Spinal cord (tissue), 10 donors: ENCODE data around the gene OR13C2. TPM values are rescaled to one million over a fixed set of nuclear protein-coding genes. Genes with fewer than 3 reads are reported as not detected.
"Not testable (repeated sequence)": the region's sequence is repeated elsewhere in the genome, so short reads cannot be mapped to it uniquely, and the experiment has no call there.

Experiments
- DNase-seq, 6 donors: peaks; one replicate each; pipeline versions ENCODE4 v3.0.0 to v3.0.0-alpha.2; 2013 to 2015; ENCODE audit warnings: low spot score in 6 of 6, low read depth in 4 of 6
- H3K27ac ChIP-seq: one replicate; pipeline ENCODE4 v1.5.1; 2013; ENCODE audit warnings: low read depth, low read length, control low read depth
- H3K27me3 ChIP-seq: one replicate; pipeline ENCODE4 v1.6.1; 2013; ENCODE audit warnings: low read length; ENCODE audit not compliant: control insufficient read depth, insufficient read depth
- H3K36me3 ChIP-seq: one replicate; pipeline ENCODE4 v1.6.1; 2013; ENCODE audit warnings: low read length; ENCODE audit not compliant: control insufficient read depth, insufficient read depth
- H3K4me1 ChIP-seq: one replicate; pipeline ENCODE4 v1.6.1; 2013; ENCODE audit warnings: low read length; ENCODE audit not compliant: control insufficient read depth, insufficient read depth
- H3K4me3 ChIP-seq: one replicate; pipeline ENCODE4 v1.5.1; 2013; ENCODE audit warnings: low read depth, low read length, control low read depth
- H3K9me3 ChIP-seq: one replicate; pipeline ENCODE4 v1.6.1; 2013; ENCODE audit warnings: low read length; ENCODE audit not compliant: control insufficient read depth, insufficient read depth
- WGBS: methylation state at CpG from one replicate; pipeline ENCODE4 v1.1.5; 2013; ENCODE audit warnings: missing lambda C conversion rate; ENCODE audit not compliant: insufficient coverage; 5-methylcytosine and 5-hydroxymethylcytosine counted together
- long read RNA-seq, 4 donors: transcript quantifications; one replicate each; lab custom pipeline, GENCODE V29; 2026
- polyA plus RNA-seq, 2 donors: library from polyadenylated mRNA; unstranded; fragments of 120-200 nt; gene quantifications; one replicate each; pipeline ENCODE4 v1.2.1, GENCODE V29; 2013; ENCODE audit not compliant: insufficient read length in 2 of 2
- total RNA-seq, 2 donors: library from RNA; depleted of rRNA in 1 of 2; stranded (reverse); fragments of 120-200 nt in 1 of 2; fragments of >200 nt in 1 of 2; gene quantifications; one replicate each; pipeline versions ENCODE4 v1.2.3 to v1.2.4, GENCODE V29; 2013 to 2014
- donor health status: healthy.

The OR13C2 gene, protein sequence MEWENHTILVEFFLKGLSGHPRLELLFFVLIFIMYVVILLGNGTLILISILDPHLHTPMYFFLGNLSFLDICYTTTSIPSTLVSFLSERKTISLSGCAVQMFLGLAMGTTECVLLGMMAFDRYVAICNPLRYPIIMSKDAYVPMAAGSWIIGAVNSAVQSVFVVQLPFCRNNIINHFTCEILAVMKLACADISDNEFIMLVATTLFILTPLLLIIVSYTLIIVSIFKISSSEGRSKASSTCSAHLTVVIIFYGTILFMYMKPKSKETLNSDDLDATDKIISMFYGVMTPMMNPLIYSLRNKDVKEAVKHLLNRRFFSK
- total RNA-seq (under 1 TPM; 0.28 to 0.30 TPM), polyA plus RNA-seq (not detected)
- long read RNA-seq, donor 1, result 0 reads
- long read RNA-seq, donor 2, result 0 reads
- long read RNA-seq, donor 3, result 0 reads
- long read RNA-seq, donor 4, result 0 reads

DNA sequence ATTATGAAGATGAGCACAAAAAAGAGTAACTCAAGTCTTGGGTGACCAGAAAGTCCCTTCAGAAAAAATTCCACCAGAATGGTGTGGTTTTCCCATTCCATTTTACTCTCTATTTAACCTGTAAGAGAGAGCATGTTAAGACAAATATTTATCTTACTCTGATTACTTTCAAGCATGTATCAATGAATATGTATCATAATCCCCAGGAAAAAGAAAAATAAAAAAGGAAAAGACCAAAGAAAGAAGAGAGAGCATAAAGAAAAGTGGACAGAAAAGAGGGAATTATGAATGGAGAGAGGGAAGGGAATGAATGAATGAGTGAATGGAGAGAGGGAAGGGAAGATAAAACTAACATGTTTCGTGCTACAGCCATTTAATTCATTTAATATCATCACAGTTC, at the start of gene OR13C2:
OR13C2 (minus strand) TSS at position 101 of the 400 bp plus-strand sequence; CDS start at position 101, 0 bp downstream.
- not testable (repeated sequence) for H3K27me3 ChIP-seq, H3K4me1 ChIP-seq, DNase-seq, H3K36me3 ChIP-seq, H3K4me3 ChIP-seq, H3K9me3 ChIP-seq, H3K27ac ChIP-seq
- WGBS, result no CpG with 5 or more reads among the region's 1 CpG

DNA sequence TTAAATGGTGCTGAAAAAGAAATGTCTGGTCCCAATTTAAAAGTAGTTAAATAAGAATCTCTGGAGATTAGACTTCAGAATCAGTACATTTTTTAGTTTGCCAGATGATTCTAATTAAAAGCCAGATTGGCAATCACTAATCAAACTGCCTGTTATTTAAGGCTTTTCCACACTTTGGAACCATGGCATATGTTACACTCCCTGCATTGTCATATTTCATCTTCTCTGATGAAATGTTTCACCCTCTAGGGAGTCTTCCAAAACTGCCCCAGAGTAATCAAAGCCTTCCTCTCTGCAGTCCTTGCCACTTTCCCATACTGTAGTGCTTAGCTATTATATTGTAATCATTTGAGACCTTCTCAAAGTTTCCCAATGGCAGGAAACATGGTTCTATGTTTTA, 30.0 kb upstream of the OR13C2 start:
- no peaks in the 10 kb centered on the region for H3K36me3 ChIP-seq
- H3K27me3 ChIP-seq, result no peaks in the 10 kb centered on the region
- H3K27ac ChIP-seq, result no peak overlapping the region
- no peak overlapping the region for H3K4me3 ChIP-seq
- DNase-seq, result peak in 1 of 6 donors; percentile 8
- no peaks in the 10 kb centered on the region for H3K4me1 ChIP-seq
- peaks cover 3% of the 10 kb centered on the region for H3K9me3 ChIP-seq

DNA sequence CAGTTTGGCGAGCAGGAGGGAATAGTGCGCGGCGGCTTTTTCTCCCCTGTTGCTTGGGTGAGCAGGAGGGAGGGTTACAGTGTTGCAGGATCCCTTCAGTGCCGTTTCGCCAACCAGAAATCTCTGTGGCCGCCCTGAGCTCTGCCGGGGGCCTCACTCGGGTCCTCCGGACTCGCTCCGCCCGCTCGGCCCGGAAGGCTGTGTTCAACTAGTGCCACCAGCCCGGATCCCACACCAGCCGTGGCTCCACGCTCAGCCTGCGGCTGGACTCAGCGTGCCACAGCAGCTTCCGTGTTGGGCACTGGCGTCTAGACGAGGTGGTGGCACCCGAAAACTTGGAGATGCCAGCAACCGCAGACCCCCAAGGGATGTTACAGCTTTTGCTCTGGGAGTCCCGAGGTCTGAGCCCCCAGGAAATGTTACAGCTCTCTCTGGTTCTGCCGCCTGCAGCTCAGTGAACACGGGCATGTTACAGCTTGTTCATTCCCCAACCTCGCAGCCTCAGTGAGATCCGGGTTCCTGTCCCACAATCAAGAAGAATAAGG, 28.6 kb upstream of the OR13C2 start:
- Histone ChIP-seq H3K27me3 (no peaks in the 10 kb centered on the region), H3K4me3 (no peak overlapping the region), H3K27ac (no peak overlapping the region), H3K4me1 (no peaks in the 10 kb centered on the region), H3K9me3 (peaks cover 3% of the 10 kb centered on the region), H3K36me3 (no peaks in the 10 kb centered on the region)
- no peak for DNase-seq
- WGBS, result 95% methylated on average over 28 of the region's 30 CpGs

DNA sequence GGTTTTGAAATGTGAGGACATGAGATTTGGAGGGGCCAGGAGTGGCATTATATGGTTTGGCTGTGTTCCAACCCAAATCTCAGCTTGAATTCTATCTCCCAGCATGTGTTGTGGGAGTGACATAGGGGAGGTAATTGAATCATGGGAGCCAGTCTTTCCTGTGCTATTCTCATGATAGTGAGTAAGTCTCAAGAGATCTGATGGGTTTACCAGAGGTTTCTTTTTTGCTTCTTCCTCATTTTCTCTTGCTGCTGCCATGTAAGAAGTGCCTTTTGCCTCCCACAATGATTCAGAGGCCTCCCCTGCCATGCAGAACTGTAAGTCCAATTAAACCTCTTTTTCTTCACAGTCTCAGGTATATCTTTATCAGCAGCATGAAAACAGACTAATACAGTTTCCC, 20.5 kb upstream of the OR13C2 start:
- not testable (repeated sequence) for DNase-seq, H3K4me3 ChIP-seq, H3K36me3 ChIP-seq, H3K27ac ChIP-seq, H3K9me3 ChIP-seq, H3K4me1 ChIP-seq, H3K27me3 ChIP-seq

DNA sequence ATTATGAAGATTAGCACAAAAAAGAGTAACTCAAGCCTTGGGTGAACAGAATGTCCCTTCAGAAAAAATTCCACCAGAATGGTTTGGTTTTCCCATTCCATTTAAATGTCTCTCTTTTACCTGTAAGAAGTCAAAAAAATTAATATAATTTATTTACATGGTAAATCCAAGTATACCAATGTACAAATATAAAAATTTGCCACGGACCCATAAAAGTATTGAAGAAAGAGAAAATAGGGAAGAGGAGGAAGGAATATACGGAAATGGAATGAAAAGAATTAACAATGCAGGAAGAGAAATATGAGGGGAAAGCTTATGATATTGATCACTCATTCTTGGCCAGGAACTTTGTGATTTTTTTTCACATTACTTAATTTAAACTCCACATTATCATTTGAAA, 12.7 kb upstream of the OR13C2 start, which contains the start of gene OR13C9:
OR13C9 (minus strand) TSS at position 101 of the 400 bp plus-strand sequence; CDS start at position 101, 0 bp downstream.
- Histone ChIP-seq H3K27me3 (no peaks in the 10 kb centered on the region), H3K4me3 (no peak within 1 kb of the TSS), H3K4me1 (no peaks in the 10 kb centered on the region), H3K27ac (no peak within 1 kb of the TSS), H3K9me3 (peaks cover 2% of the 10 kb centered on the region), H3K36me3 (no peaks in the 10 kb centered on the region)
- no CpG with 5 or more reads among the region's 2 CpGs for WGBS
- no peak for DNase-seq

DNA sequence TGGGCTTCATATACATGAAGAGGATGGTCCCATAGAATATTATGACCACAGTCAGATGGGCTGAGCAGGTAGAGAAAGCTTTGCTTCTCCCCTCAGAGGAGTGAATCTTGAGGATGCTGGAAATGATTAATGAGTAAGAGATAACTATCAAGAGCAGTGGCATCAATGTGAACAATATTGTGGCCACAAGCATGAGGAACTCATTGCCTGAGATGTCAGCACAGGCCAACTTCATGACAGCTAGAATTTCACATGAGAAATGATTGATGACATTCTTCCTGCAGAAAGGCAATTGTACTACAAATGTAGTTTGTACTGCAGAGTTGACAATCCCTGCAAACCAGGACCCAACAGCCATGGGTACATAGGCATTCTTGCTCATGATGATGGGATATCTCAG, 12.0 kb upstream of the OR13C2 start:
- no peaks in the 10 kb centered on the region for H3K36me3 ChIP-seq
- H3K27me3 ChIP-seq, result no peaks in the 10 kb centered on the region
- H3K27ac ChIP-seq, result no peak overlapping the region
- no peak overlapping the region for H3K4me3 ChIP-seq
- DNase-seq, result no peak
- peaks cover 2% of the 10 kb centered on the region for H3K9me3 ChIP-seq
- H3K4me1 ChIP-seq, result no peaks in the 10 kb centered on the region

DNA sequence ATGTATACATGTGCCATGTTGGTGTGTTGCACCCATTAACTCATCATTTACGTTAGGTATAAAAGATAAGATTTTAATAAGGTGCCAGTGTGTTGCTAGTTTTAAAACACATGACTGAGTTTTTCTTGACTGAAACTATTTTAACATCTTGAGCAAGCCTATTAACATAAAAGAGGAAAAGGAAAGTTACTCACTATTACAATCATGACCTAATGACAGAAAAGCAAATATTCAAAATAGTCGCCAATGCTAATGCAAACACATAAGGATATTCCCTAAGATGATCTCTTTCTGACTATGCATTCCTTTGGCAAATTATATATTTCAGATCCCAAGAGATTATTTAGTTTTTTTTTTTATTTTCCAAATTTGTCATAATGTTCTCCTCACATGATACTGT, 5.8 kb upstream of the OR13C2 start:
- WGBS, result no CpG with 5 or more reads among the region's 2 CpGs
- no peak for DNase-seq
- Histone ChIP-seq H3K9me3 (peaks cover 2% of the 10 kb centered on the region), H3K4me3 (no peak overlapping the region), H3K36me3 (no peaks in the 10 kb centered on the region), H3K27ac (no peak overlapping the region), H3K4me1 (no peaks in the 10 kb centered on the region), H3K27me3 (no peaks in the 10 kb centered on the region)

DNA sequence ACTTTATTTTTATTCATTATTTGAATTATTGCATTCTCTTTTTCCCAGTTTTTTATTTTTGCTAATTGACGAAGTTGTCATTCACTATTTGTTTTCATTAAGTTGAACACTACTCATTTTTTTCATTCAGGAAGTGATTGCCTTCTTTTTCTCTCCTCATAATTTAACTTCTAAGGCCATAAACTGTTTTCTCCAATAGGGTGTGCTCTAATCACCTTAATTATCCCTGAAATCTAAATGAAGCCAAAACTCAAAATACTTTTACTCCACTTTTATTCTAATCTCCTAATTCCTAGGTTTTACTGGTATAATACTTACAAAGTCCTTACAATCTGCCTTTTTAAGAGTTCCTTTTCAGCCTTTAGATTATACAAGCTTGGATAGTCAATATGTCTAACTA, 2.9 kb upstream of the OR13C2 start:
- no CpG with 5 or more reads among the region's 1 CpG for WGBS

DNA sequence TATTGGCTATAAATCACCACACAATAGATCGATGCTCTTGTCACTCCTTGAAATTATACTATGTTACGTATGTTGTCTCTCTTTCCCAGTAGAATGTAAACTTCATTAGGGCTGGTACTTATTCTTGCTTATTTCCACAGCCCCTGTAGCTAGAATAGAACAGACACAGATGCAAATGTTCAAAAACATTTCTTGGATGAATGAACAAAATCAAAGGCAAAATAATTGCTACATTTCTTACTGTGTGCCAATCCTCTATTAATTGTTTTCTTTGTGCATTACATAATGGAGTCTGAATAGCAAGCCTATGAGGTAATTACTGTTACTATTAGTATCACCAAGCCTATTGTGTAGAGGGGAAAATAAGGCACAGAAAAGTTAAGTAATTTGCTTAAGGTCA, 725 bp upstream of the OR13C2 start:
- no peaks in the 10 kb centered on the region for H3K27me3 ChIP-seq
- no peaks in the 10 kb centered on the region for H3K4me1 ChIP-seq
- H3K4me3 ChIP-seq, result no peak overlapping the region
- DNase-seq, result peak in 2 of 6 donors; percentile 21 to 43
- no CpG with 5 or more reads among the region's 2 CpGs for WGBS
- no peaks in the 10 kb centered on the region for H3K36me3 ChIP-seq
- no peak overlapping the region for H3K27ac ChIP-seq
- H3K9me3 ChIP-seq, result no peaks in the 10 kb centered on the region

More for the DNA sequence above, 2.9 kb upstream of the OR13C2 start:
- DNase-seq, result no peak
- no peak overlapping the region for H3K27ac ChIP-seq
- no peaks in the 10 kb centered on the region for H3K36me3 ChIP-seq
- H3K4me3 ChIP-seq, result no peak overlapping the region
- no peaks in the 10 kb centered on the region for H3K4me1 ChIP-seq
- H3K27me3 ChIP-seq, result no peaks in the 10 kb centered on the region
- no peaks in the 10 kb centered on the region for H3K9me3 ChIP-seq

DNA sequence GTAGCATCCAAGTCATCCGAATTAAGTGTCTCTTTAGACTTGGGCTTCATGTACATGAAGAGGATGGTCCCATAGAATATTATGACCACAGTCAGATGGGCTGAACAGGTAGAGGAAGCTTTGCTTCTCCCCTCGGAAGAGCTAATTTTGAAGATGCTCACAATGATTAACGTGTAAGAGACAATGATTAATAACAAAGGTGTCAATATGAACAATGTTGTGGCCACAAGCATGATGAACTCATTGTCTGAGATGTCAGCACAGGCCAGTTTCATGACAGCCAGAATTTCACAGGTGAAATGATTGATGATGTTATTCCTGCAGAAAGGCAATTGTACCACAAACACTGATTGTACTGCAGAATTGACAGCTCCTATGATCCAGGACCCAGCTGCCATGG, 626 bp downstream of the OR13C2 start:
- Histone ChIP-seq H3K27me3 (no peaks in the 10 kb centered on the region), H3K9me3 (no peaks in the 10 kb centered on the region), H3K36me3 (no peaks in the 10 kb centered on the region), H3K4me1 (no peaks in the 10 kb centered on the region), H3K4me3 (no peak overlapping the region), H3K27ac (no peak overlapping the region)
- no peak for DNase-seq
- WGBS, result 76% methylated on average over 3 of the region's 3 CpGs
